HUDEP-2 (cell line): ENCODE data around the gene ERLIN1.
"Not testable (repeated sequence)": the region's sequence is repeated elsewhere in the genome, so short reads cannot be mapped to it uniquely, and the experiment has no call there.

ENCODE experiments used
- DNase-seq, 76 experiments: peaks; one replicate each; lab custom pipeline; 2025; ENCODE audit not compliant: unreplicated experiment in 76 of 76; lab: John Stamatoyannopoulos, UW

ERLIN1 gene

DNA sequence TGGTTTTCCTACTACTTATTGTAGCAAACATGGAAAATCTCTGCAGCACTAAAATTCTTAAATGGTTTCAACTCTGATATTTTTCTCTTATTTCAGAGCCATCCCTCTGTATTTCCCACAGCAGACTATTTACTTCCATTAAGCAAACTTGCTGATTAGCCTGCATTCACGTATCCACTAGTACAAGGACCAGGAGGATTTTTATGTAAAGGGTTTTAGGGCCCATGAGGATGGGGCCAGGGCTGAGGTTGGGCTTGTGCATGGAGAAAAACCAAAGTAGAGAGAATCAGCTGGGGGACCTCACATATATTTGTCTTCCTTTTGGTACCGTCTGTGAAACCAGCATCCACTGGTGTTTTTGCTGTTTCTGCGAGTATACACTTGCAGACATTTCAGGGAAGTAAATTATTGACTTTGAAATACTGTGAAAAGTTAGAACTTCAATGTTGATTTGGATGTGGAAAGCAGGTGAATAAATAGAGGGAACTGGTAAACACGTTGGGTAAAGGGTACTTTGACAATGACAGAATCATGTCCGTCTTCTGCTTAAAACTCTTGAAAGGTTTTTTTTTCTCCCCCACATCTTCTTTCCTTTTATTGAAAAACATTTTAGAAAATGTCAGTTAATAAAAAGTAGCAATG lies 44.3 kb downstream of the ERLIN1 start:
- no peak for DNase-seq

DNA sequence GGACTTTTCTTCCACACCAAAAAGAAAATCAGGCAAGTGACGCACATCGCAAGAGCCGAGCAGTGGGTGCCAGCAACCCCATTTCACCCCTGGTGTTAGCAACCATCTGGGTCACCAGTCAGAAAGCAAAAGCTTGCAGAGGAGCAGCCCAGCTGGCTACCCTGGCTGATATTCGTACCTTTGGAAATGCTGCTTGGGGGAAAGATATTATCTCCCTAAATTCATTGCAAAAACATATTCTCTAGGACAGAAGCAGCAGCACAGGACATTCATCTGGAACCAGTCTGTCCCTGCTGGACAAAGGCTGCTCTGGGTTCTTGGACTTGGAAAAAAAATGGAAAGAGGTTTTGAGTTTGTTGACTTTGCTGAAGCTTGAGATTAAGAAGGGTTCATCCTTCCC lies 45.8 kb downstream of the ERLIN1 start:
- DNase-seq = no peak

DNA sequence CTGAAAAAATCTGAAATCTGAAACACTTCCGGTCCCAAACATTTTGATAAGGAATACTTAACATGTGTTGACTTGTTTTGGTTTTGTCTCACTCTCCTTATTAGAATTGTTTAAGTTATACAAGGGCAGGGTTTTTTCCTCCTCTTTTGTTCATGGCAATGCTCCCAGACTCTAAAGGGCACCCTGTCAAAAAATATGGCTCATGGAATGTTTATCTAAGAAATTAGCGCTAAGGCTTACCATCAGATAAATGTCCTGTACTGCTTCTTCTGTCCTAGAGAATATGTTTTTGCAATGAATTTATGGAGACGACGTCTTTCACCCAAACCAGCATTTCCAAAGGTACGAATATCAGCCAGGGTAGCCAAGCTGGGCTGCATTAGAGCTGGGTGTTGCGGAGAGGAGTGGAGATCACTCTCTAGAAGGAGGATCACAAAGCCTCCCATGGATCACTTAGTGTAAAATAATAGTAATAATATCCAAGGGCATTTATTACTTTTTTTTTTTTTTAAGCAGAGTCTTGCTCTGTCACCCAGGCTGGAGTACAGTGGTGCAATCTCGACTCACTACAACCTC lies 46.8 kb downstream of the ERLIN1 start:
- DNase-seq = no peak

DNA sequence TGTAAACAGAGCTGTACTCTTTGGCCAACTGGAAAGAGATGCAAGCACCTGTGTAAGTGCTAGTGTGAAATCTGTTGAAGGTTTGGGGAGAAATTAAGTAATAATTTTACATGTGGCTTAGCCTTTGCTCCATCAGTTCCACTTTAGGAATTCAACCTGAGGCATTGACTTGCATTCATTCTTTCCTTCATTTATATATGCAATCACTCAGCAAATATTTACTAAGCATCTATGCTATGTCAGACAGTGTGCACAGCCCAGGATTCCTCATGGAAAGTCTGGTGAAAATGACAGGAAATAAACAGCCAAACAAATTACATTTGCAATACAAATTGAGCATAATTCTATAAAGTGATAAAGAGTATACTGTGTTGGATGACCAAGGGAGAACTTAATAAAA lies 50.3 kb downstream of the ERLIN1 start:
- no peak for DNase-seq

DNA sequence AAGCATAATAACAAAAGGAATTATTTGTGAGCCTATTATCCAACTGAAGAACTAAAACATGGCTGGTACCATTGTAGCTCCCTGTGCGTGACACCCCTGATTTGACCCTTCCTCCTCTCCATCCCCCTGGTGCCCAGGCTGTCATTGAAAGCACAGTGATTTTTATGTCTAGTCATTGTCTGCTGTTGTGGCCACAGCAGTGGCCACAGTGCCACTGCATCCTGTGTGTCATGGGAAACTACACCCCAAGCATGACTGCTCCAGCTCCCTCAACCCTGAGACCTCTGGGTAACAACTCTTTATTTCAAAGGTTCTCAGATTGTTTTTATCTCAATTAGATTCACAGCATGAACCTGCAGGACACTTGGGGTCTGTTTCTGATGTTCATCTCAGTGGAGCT lies 52.0 kb downstream of the ERLIN1 start:
- DNase-seq = no peak

DNA sequence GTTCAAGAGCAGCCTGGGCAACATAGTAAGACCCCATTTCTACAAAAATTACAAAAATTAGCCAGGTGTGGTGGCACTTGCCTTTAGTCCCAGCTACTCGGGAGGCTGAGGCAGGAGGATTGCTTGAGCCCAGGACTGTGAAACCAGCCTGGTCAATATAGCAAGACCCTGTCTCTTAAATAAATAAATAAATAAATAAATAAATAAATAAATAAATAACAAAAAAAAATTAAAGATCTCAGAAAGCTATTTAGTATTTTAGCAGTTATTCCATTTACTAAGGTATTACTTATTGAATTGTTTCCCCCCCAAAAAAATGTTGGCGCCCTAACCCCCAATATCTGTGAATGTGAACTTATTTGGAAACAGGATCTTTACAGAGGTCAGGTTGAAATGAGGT lies 53.4 kb downstream of the ERLIN1 start:
- no peak for DNase-seq

DNA sequence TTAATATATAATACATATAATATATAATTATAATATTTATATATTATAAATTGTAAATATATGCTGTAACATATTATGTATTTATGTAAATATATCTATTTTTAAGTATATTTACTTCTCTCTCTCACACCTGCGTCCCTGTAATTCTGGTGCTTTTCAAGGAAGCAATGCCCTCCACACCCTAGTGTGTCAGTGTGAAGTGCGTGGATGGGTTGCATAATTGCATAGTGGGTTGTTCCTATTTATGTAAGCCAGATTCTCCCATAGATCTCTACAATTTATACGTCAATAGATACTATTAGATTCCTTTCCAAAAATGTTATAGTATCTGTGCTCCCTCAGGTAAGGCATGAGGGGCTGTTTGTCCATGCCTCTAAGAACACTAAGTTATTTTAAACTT lies 54.3 kb downstream of the ERLIN1 start:
- no peak for DNase-seq

DNA sequence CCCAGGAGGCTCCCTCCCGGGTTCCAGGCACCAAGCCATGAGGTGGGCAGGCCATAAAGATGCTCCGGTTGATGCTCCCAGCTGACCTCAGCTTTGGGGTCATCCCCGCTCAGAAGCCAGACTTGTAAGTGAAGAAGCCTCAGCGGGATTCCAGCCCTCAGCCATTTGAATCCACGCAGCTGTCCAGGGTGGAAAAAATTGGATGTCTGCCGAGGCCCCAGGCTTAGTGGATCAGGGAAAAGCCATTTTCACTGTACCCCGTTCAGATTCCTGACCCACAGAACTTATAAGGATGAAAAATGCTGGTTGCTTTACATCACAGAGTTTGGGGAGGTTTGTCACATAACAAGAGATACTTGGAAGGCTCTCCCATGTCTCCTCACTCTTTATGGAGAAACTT lies 55.0 kb downstream of the ERLIN1 start:
- DNase-seq = no peak

DNA sequence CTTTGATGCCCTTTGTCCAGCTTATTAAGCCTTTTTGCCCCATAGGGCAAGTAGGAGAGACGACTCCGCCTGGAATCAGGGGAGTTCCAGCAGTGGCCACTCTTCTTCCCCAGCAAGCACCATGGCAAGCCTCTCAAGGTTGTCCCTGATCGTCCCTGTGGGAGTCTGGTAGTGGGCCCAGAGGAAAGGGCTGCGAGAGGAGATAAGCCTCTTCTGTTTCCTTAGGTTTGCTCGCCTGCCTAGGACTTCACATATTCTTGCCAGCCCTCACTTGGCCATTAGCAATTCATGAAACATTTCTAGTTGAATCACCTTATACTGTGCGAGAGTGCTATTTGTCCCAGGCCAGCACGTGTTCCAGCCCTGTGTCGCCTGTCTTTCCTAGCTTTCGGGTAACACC lies 56.4 kb downstream of the ERLIN1 start:
- DNase-seq = peak in 1 of 76 experiments; percentile 6

DNA sequence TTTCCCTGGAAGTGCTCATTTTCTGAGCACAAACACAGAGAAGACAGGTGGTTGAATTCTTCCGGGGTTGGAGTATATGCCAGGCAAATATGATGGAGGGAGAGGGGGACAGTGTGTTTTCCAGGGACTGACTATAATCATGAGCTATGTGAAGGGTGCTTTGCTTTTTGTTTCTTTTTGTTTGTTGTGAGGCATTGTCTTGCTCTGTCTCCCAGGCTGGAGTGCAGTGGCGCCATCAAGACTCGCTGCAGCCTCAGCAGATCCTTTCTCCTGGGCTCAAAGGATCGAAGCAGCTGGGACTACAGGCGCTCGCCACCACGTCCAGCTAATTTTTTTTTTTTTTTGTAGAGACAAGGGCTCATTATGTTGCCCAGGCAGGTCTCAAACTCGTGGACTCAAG lies 56.9 kb downstream of the ERLIN1 start:
- DNase-seq = no peak

DNA sequence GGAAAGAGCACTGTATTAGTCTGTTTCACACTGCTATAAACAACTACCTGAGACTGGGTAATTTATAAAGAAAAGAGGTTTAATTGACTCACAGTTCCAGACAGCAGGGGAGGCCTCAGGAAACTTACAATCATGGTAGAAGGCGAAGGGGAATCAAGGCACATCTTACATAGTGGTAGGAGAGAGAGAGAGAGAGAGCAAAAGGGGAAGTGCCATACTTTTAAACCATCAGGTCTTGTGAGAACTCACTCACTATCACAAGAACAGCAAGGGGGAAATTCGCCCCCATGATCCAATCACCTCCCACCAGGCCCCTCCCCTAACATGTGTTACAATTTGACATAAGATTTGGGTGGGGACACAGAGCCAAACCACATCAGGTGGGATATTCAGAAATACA lies 60.5 kb downstream of the ERLIN1 start:
- not testable (repeated sequence) for DNase-seq

DNA sequence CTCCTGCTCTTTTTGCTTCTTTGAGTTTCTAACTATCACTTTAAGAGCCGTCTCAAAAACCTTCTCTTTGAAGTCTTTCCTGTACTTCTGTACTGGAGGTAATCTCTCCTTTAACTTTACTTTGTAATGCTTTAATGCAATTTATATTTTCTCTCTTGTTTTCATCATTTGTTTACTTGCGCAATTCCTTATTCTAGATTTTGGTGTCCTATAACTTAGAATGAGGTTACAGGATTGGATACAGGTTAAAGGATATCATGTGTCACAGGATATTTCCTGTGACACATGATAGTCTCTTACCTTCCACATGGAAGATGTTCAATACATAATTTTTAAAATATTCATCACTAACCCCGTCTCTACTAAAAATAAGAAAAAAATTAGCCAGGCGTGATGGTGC lies 61.7 kb downstream of the ERLIN1 start:
- DNase-seq = no peak

DNA sequence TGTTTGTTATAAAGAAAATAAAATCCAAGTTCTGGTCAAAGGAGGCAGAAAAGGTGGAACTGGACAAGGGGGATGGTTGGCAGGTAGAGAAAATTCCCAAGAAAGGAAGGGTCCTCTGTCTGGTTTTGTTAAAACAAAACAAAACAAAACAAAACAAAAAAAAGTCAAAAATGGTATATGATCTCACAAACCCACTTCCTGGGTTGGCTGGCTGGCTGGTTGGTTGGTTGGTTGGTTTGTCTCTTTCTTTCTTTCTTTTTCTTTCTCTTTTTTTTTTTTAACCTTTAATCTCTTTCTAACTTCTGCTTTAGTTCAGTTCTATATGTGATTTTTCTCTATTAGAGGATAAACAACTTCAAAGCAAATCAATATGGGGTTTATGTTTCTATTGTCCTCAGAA lies 63.0 kb downstream of the ERLIN1 start:
- no peak for DNase-seq

DNA sequence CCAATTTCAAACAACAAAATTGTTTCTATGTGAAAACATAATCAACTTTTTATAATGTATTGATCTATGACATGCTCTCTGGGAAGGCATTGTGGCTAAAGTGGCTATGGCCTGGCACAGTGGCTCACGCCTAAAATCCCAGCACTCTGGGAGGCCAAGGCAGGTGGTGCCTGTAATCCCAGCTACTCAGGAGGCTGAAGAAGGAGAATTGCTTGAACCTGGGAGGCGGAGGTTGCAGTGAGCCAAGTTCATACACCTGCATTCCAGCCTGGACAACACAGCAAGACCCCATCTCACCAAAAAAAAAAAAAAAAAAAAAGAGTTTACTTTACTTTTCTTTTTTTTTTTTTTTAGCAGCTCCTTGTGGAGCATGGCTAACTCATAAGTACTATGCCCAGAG lies 65.3 kb downstream of the ERLIN1 start:
- DNase-seq = no peak

DNA sequence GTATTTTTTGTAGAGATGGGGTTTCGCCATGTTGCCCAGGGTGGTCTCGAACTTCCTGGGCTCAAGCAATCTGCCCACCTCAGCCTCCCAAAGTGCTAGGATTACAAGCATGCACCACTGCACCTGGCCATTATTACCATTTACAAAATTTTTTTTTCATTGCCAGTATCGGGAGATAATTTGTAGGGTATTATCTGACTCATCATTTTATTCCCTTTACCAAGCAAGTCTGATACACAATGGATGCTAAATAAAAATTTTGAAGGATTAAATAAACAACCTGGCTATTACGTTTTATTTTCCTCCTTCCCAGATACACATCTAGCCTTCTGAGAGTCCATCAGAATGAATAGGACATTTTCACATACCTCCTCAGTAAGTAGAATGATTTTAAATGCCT lies 66.1 kb downstream of the ERLIN1 start:
- no peak for DNase-seq

DNA sequence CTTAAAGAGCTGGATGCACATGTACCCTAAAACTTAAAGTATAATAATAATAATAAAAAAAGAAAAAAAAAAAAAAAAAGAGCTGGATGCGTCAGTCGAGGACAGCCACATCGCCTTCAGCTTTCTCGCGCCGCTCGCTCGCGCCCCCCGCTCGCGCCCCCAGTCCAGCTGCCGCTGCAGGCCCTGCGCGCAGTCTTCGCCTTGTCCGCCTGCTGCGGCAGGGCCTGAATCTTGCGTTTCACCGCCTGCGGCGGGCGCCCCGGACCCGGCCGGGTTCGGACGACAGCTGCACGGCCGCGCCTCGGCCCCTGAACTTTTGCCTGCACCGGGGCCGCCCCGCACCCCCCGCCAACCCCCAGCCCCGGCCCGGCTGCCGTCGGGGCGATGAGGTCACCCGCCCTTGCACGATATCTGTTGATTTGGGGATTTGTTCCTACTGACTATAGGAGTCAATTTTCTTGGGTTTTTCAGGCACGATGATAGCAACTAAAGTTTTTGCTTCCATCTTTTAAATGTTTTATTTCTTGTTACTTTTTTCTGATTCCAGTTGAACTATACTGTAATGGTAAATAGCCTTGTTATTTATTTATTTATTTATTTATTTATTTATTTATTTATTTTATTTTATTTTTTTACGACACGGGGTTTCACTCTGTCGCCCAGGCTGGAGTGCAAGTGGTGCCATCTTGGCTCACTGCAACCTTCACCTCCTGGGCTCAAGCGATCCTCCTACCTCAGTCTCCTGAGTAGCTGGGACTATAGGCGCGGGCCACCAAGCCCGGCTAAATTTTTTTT lies 70.7 kb downstream of the ERLIN1 start:
- no peak for DNase-seq

DNA sequence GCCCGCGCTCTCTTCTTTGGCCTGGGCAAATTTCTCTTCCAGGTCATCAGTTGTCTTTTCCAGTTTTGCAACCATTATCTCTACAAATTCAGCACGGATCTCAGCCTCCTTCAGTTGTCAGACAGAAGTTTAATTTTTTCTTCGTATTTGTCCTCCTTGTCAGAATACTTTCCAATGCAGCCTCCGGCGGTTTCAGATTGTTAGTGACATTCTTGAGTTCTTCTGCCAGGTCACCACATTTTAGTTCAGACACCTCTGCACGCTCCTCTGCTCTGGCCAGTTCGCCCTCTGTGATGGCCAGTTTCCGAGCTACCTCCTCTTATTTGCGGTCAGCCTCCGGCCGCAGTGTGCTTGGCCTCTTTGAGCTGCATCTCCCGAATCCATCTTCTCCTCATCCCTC lies 71.4 kb downstream of the ERLIN1 start:
- no peak for DNase-seq

DNA sequence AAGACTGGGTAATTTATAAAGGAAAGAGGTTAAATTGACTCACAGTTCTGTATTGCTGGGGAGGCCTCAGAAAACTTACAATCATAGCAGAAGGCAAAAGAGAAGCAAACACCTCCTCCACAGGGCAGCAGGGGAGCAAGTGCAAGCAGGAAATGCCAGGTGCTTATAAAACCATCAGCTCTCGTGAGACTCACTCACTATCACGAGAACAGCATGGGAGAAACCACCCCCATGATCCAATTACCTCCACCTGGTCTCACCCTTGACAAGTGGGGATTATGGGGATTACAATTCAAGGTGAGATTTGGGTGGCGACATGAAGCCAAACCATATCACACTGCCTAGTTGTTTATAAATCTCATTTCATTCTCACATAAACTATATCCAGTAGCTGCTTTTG lies 76.2 kb downstream of the ERLIN1 start:
- no peak for DNase-seq

DNA sequence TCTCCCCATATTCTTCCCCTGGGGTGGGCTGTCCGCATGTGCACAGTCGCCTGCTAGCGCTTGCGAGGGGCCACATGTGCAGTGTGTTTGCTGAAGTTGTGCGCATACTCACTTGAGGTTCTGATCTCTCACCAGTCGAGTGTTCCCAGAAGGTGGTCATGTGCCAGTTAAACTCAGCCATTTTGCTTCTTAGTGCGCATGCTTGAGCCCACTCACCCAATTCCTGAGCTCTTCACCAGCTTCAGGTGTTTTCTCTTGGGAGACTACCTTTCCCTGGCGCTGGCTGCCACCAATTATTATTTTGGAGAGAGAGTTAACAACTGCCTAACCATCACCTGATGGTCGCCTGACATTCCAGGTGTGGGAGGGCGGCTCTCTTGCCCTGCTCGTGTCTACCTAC lies 79.0 kb downstream of the ERLIN1 start:
- no peak for DNase-seq

DNA sequence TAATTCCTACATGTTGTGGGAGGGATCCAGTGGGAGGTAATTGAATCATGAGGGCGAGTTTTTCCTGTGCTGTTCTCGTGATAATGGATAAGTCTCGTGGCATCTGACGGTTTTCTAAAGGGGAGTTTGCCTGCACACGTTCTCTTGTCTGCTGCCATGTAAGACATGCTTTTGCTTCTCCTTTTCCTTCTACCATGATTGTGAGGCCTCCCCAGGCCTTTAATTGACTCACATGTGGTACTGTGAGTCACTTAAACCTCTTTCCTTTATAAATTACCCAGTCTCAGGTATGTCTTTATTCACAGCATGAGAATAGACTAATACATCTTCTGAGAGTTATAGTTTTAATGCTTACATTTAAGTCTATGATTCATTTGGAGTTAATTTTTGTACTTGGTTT lies 81.5 kb downstream of the ERLIN1 start:
- DNase-seq = no peak

DNA sequence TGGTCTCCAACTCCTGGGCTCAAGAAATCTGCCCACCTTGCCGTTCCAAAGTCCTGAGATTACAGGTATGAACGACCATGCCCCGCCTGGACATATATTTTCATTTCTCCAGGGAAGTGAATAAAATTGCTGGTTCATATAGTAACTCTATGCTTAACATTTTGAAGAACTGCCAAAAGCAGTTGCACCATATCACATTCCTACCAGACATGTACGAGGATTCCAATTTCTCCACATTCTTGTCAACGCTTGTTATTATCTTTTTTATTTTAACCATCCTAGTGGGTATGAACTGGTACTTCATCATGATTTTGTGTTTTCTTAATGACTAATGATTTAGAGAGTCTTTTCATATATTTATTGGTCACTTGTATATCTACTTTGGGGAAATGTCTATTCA lies 82.2 kb downstream of the ERLIN1 start:
- DNase-seq = no peak
